Measurements from ENCODE around the gene AKAP1.

GRCh38 chr17:57160624-57161023, 75.6 kb downstream of the AKAP1 start:
- no peak for TF ChIP-seq BHLHE40 (IDR thresholded peaks at IDR 0.05; ENCODE audit: borderline replicate concordance)
- TF ChIP-seq TARDBP (IDR thresholded peaks at IDR 0.05) = no peak
- no peak for TF ChIP-seq HDGF (IDR thresholded peaks at IDR 0.05; ENCODE audit: borderline replicate concordance)
- no peak for TF ChIP-seq SUZ12 (IDR thresholded peaks at IDR 0.05)
- TF ChIP-seq FOXA1 (IDR thresholded peaks at IDR 0.05) = no peak
- no peak for TF ChIP-seq SP1 (IDR thresholded peaks at IDR 0.05)
- TF ChIP-seq LEF1 (IDR thresholded peaks at IDR 0.05; ENCODE audit: borderline replicate concordance) = no peak

All from HEK293T (cell line).